Measurements from ENCODE around the gene UGT8. TPM values are rescaled to one million over a fixed set of nuclear protein-coding genes. Genes with fewer than 3 reads are reported as not detected.

The UGT8 gene
- 1.2 and 1.8 TPM in 2 replicates for total RNA-seq (2021)
- percentile 32 among the genes with signal in this experiment for Bru-seq, nascent RNA
- percentile 29 among the genes with signal in this experiment for BruChase-seq, experiment 1, labeled RNA remaining after a 2-hour chase
- percentile 32 among the genes with signal in this experiment for BruChase-seq, experiment 2, labeled RNA remaining after a 6-hour chase
- long read RNA-seq, full-length matches to known transcripts = 2 of 4 reads
- long read RNA-seq, partial matches to known transcripts = 0 of 4 reads
- long read RNA-seq, other reads (novel, unspliced or antisense) = 2 of 4 reads

DNA sequence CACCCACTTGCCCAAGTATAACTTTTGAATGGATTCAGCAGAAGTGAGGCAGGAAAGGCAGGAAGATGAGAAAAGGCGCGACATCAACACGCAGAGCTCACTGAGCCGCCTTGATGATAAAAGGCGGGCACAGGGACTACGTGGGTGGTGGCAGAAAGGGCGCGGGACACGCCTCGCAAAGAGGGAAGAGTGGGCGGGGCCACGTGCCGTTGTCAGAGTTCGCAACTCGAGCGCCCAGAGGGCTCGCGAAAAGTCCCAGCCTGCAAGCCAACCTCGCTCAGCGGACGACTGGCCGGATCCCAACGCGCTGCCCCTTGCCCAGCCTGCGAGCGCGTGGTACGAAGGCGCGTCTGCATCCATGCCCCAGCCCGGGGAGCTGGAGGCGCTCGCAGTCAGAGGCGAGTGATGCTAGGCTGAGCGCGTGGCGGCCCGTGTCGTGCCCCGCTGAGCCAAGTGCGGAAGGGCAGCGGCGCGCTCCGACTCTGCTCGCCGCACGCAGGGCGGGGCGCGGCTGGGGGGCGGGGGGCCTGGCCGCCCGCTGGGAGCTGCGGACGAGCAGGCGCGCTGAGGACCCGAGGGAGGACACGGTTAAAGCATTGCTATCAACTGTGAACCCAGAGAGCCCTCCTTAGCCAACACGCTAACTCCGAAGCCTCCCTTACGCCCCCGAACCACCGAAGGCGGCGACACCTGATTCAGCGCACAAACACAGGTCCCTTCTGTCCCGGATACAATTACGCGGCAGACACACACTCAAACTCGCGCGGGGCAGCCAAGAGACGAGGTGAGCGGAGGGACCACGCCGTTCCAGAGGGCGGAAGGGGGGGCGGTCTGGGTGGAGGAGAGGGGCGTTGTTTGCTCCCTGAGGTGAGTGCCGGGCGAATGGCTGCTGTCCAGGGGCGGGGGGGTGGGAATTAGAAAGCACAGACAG lies at the start of gene UGT8:
Gene UGT8, plus strand, starts transcription at position 617 of the 931 bp plus-strand sequence. CDS start 24,074 bp downstream, outside the sequence.
- intact Hi-C loops (cut with micrococcal nuclease; ENCODE audit: unreplicated experiment) = no loop called here
- Histone ChIP-seq H3K9me3 (ENCODE audit: low read depth, low read length, poor library complexity, severe bottlenecking) (no peaks in the 10 kb centered on the region), H3K27ac (ENCODE audit: low read depth, low read length, poor library complexity, severe bottlenecking) (no peak within 1 kb of the TSS), H3K4me3 (ENCODE audit: low read depth, low read length, poor library complexity, severe bottlenecking) (peak within 1 kb of the TSS; percentile 53), H3K27me3 (replicated peaks; ENCODE audit: insufficient read depth, low read depth, low read length, poor library complexity) (peaks cover 39% of the 10 kb centered on the region), H3K4me1 (ENCODE audit: insufficient read depth, low read length, poor library complexity, severe bottlenecking) (peaks cover 7% of the 10 kb centered on the region), H3K36me3 (ENCODE audit: insufficient read depth, low read length, poor library complexity, severe bottlenecking) (no peaks in the 10 kb centered on the region)
- BruUV-seq (replicated peaks) = no TSS peak
- ChIA-PET CTCF (interaction anchor here (0.7 kb wide), 1 partner anchor 121 kb away, joined by 3 read pairs; no protein-coding TSS in a partner anchor), POLR2A (ENCODE audit: low non-redundant PET) (no interaction called here)
- TF ChIP-seq EZH2 (IDR thresholded peaks at IDR 0.05; ENCODE audit: borderline replicate concordance, low read depth, low read length, poor library complexity, severe bottlenecking) = no peak
- TF ChIP-seq, protein P1, sequence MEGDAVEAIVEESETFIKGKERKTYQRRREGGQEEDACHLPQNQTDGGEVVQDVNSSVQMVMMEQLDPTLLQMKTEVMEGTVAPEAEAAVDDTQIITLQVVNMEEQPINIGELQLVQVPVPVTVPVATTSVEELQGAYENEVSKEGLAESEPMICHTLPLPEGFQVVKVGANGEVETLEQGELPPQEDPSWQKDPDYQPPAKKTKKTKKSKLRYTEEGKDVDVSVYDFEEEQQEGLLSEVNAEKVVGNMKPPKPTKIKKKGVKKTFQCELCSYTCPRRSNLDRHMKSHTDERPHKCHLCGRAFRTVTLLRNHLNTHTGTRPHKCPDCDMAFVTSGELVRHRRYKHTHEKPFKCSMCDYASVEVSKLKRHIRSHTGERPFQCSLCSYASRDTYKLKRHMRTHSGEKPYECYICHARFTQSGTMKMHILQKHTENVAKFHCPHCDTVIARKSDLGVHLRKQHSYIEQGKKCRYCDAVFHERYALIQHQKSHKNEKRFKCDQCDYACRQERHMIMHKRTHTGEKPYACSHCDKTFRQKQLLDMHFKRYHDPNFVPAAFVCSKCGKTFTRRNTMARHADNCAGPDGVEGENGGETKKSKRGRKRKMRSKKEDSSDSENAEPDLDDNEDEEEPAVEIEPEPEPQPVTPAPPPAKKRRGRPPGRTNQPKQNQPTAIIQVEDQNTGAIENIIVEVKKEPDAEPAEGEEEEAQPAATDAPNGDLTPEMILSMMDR (conservative IDR thresholded peaks at IDR 0.05; ENCODE audit: low read depth, low read length) = no peak
- DNase-seq (ENCODE audit: low spot score) = peak; percentile 60

- Histone ChIP-seq H3K27ac (ENCODE audit: low read depth, low read length, poor library complexity, severe bottlenecking) (no peak overlapping the region), H3K4me3 (ENCODE audit: low read depth, low read length, poor library complexity, severe bottlenecking) (no peak overlapping the region), H3K36me3 (ENCODE audit: insufficient read depth, low read length, poor library complexity, severe bottlenecking) (no peaks in the 10 kb centered on the region), H3K4me1 (ENCODE audit: insufficient read depth, low read length, poor library complexity, severe bottlenecking) (no peaks in the 10 kb centered on the region), H3K9me3 (ENCODE audit: low read depth, low read length, poor library complexity, severe bottlenecking) (peaks cover 10% of the 10 kb centered on the region), H3K27me3 (replicated peaks; ENCODE audit: insufficient read depth, low read depth, low read length, poor library complexity) (no peaks in the 10 kb centered on the region)
- CTCF ChIA-PET = no interaction called here
- no peak for DNase-seq (ENCODE audit: low spot score)
- no TSS peak for BruUV-seq (replicated peaks)
- intact Hi-C loops (cut with micrococcal nuclease; ENCODE audit: unreplicated experiment) = no loop called here
- no peak for TF ChIP-seq EZH2 (IDR thresholded peaks at IDR 0.05; ENCODE audit: borderline replicate concordance, low read depth, low read length, poor library complexity, severe bottlenecking)
- TF ChIP-seq, protein P1 (conservative IDR thresholded peaks at IDR 0.05; ENCODE audit: low read depth, low read length) = no peak
- POLR2A ChIA-PET (ENCODE audit: low non-redundant PET) = no interaction called here
These were observed 49.0 kb upstream of the UGT8 start for GRCh38 chr4:114549638-114550037.

- no TSS peak for BruUV-seq (replicated peaks)
- Histone ChIP-seq H3K4me3 (ENCODE audit: low read depth, low read length, poor library complexity, severe bottlenecking) (no peak overlapping the region), H3K9me3 (ENCODE audit: low read depth, low read length, poor library complexity, severe bottlenecking) (peaks cover 30% of the 10 kb centered on the region), H3K4me1 (ENCODE audit: insufficient read depth, low read length, poor library complexity, severe bottlenecking) (no peaks in the 10 kb centered on the region), H3K27ac (ENCODE audit: low read depth, low read length, poor library complexity, severe bottlenecking) (no peak overlapping the region), H3K36me3 (ENCODE audit: insufficient read depth, low read length, poor library complexity, severe bottlenecking) (no peaks in the 10 kb centered on the region), H3K27me3 (replicated peaks; ENCODE audit: insufficient read depth, low read depth, low read length, poor library complexity) (no peaks in the 10 kb centered on the region)
- TF ChIP-seq, protein P1 (conservative IDR thresholded peaks at IDR 0.05; ENCODE audit: low read depth, low read length) = no peak
- no peak for TF ChIP-seq EZH2 (IDR thresholded peaks at IDR 0.05; ENCODE audit: borderline replicate concordance, low read depth, low read length, poor library complexity, severe bottlenecking)
- ChIA-PET CTCF (no interaction called here), POLR2A (ENCODE audit: low non-redundant PET) (no interaction called here)
- intact Hi-C loops (cut with micrococcal nuclease; ENCODE audit: unreplicated experiment) = no loop called here
- peak; percentile 2 for DNase-seq (ENCODE audit: low spot score)
These were observed 40.1 kb upstream of the UGT8 start for GRCh38 chr4:114558446-114559020.
